HG03565 (cell line): Measurements from ENCODE around the gene CCDC184.
"Not testable (repeated sequence)": the region's sequence is repeated elsewhere in the genome, so short reads cannot be mapped to it uniquely, and the experiment has no call there.

Experiments
- ATAC-seq: cut with Tn5 transposase; IDR thresholded peaks from one replicate; pipeline ENCODE4 v1.9.1; 2021; ENCODE audit warnings: mild to moderate bottlenecking, moderate library complexity; ENCODE audit not compliant: unreplicated experiment

Gene CCDC184

DNA sequence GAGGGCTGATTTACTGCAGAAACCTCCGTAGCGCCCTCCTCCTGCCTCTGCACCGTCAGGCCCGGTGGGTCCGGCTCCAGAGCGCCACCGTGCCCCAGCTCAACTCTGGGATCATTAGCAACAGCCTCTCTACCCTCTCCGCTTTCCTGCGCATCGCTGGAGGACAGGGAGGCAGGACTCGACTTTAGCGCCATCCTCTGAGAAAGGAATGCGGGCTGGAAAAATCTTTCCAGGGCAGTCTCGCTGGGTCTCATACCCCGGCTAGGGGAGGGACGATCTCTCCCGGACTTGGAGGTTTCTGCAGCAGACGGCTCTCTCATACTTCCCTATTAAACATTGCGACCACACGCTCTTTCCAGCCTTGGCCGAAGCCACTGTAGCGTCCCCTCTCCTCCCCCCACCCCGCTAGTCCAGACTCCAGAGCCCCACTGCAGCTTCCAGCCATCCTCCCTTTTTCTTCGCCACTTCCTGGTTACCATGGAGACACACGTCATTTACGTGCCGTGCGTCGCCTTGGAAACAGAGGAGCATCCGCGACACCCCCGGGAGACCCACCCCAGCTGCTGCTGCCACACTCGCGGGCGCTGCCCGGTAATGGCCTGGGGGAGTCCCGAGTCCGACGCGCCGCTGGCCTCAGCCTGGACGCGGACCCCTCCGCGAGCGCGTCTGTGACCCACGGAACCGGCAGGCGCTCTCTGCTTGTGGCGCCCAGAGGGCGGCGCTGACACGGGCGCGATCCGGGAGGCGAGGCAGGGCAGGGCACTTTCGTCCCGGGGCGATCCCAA lies at the start of gene CCDC184:
TSS of gene CCDC184 (plus strand) at position 554 of the 785 bp plus-strand sequence. CDS start 479 bp downstream, outside the sequence.
- ATAC-seq: peak; percentile 48

DNA sequence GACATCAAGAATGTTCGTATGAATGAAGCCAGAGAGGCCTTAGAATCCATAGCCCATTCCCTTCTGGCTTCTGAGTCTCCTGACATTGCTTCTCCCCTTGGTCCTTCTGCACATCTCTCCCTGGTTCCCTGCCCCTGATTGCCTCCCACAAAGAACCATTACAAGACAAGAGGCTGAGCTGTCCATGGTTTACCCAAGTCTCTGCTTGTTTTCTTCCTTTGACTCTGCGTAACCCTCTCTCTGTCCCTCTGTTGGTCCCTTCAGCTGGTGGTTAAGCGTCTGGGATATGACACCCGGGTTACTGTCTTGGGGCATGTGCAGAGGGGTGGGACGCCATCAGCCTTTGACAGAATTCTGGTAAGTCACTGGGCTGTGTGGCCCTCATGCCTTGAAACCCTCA lies 48.4 kb upstream of the CCDC184 start:
- no peak for ATAC-seq

DNA sequence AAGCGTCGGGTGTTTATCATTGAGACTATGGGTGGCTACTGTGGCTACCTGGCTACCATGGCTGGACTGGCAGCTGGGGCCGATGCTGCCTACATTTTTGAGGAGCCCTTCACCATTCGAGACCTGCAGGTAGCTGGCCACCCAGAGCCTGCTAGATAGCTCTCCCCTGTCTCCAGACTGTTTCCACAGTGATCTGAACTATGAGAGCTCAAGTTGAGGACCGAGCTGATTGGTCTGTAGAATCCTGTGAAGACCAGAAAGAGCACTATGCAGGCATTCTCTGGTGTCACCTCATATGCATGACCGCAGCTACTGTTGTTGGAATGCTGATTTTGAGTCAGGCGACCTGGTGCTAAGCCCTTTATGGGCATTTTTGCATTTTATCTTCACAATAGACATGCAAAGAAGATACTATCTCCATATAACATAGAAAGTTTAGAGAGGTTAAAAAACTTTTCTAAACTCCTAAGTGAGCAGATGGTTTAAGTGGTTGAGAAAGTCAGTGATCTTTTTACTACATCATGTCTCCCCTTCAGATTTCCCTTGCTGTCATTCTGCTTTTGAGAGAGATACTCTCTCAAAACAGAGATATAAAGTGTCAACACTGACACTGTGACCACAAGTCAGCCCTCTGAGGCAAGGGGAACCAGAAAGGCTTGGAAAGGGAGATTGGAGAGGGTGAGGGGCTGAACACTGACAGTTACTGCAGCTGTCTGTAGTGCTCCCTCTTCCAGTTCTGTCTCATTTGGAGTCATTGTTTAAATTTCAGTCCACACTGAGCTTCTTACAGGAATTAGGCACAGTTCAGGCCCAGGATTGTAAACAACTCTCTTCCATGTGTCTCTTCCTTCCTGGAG lies 40.4 kb upstream of the CCDC184 start:
- ATAC-seq: no peak

DNA sequence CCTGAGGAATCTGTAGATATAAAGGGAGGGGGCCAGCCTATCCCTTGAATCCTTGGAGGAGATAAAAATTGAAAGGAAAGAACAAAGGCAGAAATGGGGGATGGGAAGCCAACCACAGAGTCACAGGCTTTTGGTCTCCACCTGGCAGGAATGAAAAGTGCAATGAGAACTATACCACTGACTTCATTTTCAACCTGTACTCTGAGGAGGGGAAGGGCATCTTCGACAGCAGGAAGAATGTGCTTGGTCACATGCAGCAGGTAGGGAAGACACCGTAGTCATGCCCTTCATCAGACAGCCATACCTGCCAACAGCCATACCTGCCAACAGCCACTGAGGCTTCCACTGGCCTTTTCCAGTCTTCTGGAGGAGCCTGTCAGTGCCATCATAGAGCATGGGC lies 39.5 kb upstream of the CCDC184 start:
- no peak for ATAC-seq

DNA sequence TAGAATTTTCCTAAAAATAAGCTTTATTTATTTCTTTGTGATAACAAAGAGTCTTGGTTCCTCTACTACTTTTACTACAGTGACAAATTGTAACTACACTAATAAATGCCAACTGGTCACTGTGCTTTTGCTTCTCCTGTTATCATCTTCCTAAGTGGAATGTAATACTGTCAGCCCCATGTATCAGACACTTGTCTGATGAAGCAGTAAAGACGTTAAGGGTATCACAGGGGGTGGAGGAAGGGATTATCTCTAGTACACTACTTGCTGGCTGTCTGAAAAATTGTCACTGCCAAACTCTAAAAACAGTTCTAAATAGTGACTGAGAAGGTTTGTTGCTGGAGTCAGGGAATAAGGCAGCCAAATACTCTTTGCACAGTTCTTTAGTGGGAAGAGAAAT lies 37.5 kb upstream of the CCDC184 start:
- ATAC-seq: no peak

DNA sequence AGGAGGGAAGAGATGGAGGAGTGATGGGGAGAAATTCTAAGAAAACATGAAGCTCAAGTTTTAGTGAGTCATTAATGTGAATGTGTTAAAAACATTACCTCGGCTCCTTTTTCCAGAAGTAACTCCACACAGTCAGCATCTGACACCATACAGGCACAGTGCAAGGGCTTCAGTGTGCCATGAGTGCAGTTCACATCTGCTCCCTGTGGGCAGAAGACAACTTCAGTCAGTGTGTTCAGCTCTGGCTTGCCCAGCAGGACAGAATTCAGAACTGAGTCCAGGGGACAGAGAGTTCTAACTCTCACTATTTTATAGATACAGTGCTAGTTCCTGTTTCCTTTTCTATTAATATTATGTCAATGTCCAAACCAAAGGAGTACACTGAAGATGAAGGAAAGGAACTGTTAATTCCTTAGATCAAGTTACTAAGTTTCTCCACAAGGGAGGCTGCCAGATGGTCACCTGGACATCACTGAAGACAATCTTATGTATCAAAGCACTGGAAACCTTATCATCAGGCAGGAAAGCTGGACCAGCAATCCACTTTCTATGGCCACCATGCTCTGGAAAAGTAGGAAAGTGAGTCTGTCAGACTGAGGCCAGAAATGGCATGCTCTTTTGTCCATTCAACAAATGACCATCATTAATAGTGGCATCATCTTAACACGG lies 32.2 kb upstream of the CCDC184 start:
- ATAC-seq: no peak

DNA sequence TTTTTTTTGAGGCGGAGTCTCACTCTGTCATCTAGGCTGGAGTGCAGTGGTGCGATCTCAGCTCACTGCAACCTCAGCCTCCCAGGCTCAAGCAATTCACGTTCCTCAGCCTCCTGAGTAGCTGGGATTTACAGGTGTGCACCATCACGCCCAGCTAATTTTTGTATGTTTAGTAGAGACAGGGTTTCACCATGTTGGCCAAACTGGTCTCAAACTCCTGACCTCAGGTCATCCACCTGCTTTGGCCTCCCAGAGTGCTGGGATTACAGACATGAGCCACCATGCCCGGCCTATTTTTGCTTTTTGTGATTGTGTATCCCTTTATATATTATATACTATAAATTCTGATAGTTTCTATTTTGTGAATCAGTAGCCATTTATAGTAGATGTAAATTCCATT lies 27.7 kb upstream of the CCDC184 start:
- ATAC-seq: not testable (repeated sequence)

DNA sequence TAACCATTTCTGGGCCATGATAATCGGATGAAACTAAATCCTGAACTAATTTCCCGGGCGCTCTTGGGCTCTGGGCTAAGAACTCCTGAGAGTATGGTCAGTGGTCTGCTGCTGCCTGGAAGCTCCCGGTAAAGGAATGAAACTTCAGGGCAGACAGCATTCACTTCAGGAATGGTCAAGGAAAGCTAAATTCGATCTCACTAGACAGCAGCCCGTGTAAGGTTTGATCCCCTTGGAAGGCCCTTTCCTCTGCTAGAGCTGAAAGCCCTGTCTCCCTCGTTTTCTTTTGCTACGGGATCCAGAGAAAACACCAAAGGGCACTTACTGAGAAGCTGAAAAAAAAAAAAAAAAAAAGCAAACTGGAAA lies 26.8 kb upstream of the CCDC184 start:
- no peak for ATAC-seq

DNA sequence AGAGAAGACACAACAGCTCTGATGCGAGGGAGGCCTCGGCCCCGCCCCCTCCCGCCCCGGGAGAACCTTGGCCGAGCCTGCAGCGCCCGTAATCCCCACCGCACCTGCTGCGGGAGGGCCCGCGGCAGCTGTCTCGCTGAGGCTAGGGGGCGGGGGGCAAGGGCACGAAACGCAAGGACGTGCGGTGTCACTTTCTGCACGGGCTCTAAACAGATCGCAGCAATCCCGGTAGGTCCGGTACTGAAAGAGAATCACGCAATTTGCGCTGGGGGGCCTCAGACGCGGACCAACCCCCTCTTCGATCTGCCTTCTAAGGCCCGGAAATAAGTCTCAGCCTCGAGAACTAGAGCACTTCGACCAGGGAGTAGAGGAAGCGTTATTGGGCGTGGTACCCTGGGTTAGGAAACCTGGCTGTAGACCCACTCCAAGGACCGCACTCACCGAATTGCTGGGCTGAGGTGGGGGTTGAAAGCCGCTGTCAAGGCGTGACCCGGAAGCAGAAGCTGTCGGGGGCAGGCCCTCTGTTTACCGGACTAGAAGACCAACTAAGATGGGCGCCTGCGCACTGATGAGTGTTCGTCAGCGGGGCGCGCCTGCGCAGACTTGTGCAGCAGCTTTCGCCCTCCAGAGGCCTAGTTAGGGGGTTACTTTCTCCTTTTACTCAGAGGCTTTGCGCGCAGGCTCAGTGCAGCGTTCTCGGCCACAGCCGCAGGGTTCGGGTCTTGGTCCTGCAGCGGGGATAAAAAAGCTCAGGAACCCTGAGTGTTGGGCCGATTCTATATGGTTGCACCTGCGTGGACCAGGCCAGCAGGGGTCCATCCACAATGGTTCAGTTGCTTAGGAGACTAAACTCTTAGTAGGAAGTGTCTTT lies 26.2 kb upstream of the CCDC184 start, which contains the start of gene ASB8:
TSS of gene ASB8 (minus strand) at position 498 of the 871 bp plus-strand sequence. CDS start 4,019 bp downstream, outside the sequence.
- ATAC-seq: peak; percentile 85

DNA sequence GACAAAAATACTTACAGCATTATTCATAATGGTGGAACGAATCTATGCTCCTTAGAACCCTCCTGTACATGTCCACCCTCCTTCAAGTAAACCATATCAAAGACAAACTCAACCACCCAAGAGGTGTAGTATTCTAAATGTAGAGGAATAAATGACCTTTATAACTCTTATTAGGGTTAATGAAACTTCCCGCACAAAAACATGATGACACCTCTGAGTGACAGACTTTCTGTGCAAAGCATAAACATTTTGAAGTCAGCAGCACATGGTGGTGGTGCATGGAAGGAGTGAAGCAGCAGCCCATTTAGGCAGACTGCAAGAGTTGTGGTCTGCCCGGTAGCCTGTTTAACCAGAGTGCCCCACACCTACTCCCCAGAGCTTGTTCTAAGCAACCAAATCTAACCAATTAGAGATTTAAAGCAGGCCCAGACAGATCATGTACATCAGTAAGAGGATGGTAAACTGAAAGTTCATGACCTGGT lies 25.5 kb upstream of the CCDC184 start:
- no peak for ATAC-seq

DNA sequence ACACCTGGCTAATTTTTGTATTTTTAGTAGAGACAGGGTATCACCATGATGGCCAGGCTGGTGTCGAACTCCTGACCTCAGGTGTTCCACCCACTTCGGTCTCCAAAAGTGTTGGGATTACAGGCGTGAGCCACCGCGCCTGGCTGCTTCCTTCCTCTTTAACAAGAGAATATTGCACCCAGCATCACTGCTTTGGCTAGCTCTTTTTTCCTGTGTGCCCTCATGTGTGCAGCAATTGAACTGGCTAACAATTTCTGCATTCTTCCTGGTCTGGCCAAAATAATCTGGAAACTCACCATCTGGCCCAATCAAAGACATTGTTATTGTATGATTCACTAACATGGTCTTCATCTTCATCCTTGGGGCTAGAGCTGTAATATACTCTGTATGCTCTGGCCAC lies 23.4 kb upstream of the CCDC184 start:
- no peak for ATAC-seq

DNA sequence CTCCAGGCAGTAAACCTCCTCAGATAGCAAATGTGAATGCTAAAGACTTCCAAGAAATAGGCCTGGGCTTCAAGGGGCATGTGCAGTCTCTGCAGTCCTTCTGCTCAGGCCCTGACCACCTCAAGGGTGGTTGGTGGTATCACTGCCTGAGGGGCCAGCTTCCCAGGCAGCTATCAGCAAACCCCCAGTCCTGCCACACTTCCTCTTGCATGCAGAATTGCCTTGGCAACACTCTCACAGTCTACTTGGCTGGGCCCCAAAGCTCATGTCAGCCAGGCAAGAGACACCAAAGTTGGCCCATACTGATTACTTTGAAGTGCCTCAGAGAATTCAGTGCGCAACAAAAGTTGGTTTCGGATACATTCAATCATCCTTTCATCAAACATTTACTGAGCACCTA lies 22.6 kb upstream of the CCDC184 start:
- no peak for ATAC-seq

DNA sequence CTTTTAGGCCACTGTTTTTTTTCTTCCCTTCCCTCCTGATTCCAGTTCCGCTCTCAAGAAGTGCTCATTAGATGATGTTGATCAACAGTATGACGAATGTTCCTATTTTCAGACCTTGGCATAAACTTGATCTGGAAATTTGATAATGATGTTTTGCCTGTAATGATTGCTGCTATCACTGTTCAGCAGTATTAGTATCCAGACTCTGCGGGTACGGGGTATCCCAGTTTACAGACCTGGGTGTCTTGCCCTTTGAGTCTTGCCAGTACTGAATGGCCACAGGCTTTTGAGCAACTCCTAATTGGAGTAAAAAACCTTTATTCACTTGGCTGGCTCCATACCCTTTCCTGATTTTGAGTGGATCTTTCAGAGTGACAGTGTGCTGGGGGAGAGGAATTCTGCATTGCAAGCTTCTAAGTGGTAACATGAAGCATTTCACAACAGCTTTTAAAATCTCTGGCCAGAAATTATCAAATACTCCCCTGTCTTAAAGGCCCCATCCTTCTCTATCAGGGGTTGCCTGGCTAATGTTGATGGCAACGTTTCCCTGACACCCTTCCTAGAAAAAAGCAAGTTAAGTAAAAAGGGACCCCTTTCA lies 20.2 kb upstream of the CCDC184 start:
- ATAC-seq: no peak

DNA sequence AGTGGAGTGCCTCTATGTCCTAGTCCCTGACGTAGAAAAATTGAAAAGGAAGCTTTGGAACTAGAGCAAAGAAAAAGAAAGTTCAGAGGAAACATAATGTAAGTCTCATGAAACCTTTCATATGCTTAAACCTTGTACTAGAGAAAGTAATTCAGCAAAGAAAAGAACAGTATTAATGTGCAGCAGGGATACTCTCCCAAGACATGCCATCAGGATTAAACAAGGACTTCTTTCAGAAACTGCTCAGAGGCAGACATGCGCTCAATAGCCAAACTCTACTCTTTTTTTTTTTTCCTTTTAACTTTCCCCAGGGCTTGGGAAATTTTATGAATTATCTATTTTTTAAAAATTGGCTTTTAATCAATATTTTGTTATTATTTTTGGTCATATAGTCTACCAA lies 19.0 kb upstream of the CCDC184 start:
- ATAC-seq: no peak

DNA sequence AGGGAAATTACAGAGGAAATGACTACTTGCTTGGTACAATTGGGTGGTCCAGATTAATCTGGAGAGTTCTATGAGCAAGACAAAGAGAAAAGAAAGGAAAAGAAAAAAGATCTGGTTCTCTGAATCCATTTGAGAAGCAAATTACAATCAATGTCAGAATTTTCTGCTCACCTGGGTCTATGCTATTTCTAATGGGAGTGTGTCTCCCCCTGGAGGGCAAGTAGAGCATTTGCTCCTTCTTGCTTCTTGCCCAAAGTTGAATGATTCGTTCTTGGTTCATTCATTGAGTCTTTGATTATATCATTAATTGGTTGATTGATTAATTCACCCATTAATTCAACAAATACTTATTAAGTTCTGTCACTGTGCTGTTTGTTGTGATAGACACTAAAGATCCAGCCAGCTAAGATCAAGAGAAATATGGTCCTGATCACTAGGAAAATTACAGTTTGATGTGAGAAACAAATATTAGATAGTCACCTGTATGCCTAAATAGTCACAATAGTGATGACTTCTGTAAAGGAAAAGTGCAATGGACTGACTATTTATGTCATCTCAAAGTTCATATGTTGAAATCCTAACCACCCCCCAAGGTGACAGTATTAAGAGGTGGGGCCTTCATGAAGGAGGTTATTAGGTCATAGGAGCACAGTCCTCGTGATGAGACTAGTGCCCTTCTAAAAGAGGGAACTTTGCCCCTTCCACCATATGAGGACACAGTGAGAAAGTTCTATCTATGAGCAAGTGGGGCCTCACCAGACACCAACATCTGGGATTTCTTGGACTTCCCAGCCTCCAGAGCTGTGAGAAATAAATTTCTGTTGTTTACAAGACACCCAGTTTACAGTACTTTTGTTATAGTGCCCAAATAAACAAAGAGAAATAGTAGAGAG lies 18.1 kb upstream of the CCDC184 start:
- peak; percentile 43 for ATAC-seq

DNA sequence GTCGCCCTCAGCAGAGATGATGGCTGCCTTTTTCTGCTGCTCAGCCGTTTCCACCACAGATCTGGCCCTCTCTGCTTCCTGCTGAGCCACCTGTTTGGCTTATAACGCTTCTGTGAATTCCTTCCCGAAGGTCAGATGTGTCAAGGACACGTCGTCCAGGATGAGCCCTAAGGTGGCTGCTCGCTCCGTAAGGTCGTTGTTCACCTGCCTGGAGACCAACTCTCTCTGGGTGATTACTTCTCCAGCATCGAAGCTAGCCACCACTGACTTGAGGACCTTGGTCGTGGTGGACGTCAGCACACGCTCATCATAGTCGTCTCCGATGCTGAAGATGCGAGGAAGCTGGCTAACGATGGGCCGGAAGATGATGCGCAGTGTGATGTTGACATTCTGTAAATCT lies 14.4 kb upstream of the CCDC184 start:
- no peak for ATAC-seq

DNA sequence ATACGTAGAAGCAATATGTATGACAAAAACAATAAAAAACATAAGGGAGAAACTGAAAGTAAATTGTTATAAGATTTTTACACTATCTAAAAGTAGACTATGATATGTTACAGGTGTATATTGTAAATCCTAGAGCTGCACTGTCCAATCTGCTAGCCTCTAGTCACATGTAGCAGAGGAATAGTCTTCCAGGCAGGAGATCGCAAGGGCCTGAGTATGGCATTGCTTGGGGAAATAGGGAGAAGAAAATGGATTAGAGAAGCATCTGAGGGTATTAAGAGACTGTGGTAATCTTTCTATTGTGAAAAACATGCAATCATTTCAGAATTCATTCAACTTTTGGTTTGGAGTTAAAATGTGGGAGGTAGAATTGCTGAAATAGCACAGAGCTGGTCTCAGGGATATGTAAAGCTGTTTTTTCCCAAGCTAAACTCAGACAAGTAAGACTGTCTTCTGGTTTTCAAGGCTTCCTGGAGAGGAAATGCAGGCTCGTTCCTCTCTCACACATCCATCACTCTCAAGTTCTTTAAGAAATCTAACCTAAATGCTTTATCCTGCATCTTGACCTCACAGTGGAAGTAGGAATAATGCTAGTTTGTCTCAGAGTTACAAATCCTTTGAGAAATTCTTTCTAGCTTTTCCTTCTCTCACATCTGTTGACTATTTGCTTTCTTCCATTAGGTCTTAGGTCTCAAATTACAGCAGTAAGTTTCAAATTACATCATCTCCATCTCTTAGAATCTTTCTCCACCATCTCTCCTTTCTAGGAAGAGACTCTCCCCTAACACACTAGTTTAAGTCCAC lies 7.6 kb upstream of the CCDC184 start:
- ATAC-seq: no peak

DNA sequence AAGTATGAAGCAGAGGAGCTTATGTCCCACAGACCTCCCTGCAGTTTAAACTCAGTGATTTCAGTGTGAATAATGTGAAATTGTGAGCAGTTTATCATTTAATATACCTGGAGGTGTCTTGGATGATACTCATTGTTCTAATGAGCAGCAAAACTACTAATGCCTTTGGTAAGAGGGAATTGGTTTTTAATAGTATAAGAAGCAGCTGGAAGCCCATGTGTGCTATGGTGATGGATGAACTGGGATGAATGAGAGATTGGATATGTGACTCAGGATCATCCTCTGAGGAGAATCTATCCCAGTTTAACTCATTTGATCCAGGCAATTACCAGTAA lies 7.1 kb upstream of the CCDC184 start:
- no peak for ATAC-seq
